ENCODE measurements around the gene FOXG1. TPM values are rescaled to one million over a fixed set of nuclear protein-coding genes. Genes with fewer than 3 reads are reported as not detected.

Gene FOXG1
- polyA plus RNA-seq, 1 donor from 2014 or later, result 53.5 TPM

GRCh38 chr14:28780843-28781820 is 14.5 kb downstream of the FOXG1 start:
- Histone ChIP-seq H3F3A (ENCODE audit: insufficient read depth, low read length, poor library complexity, severe bottlenecking) (peaks cover 28% of the 10 kb centered on the region), H3K27ac (ENCODE audit: low read length) (peak overlapping the region; percentile 100), H3K4me2 (ENCODE audit: low read length) (peak overlapping the region; percentile 80), H3K9me2 (ENCODE audit: insufficient read depth, low read length) (no peaks in the 10 kb centered on the region), H3K36me3 (ENCODE audit: insufficient read depth, low read length) (no peaks in the 10 kb centered on the region), H3K27me3 (ENCODE audit: insufficient read depth, low read depth, low read length) (no peaks in the 10 kb centered on the region), H3K9ac (ENCODE audit: low read length) (peak overlapping the region; percentile 95), H2AFZ (ENCODE audit: low read depth, low read length) (no peak overlapping the region), H3K4me3 (ENCODE audit: low read length) (peak overlapping the region; percentile 89), H3K79me2 (replicated peaks; ENCODE audit: insufficient read depth, low read length) (peaks cover 100% of the 10 kb centered on the region), H3K9me3 (ENCODE audit: low read length) (no peaks in the 10 kb centered on the region), H4K20me1 (ENCODE audit: insufficient read depth) (no peaks in the 10 kb centered on the region)
- TF ChIP-seq SMC3 (conservative IDR thresholded peaks at IDR 0.05; ENCODE audit: poor library complexity) (peak; percentile 24), TAF1 (IDR thresholded peaks at IDR 0.05; ENCODE audit: low read depth) (peak; percentile 53), EZH2 (IDR thresholded peaks at IDR 0.05; ENCODE audit: borderline replicate concordance, insufficient read depth, low read length, poor library complexity, severe bottlenecking) (no peak), POLR2AphosphoS5 (IDR thresholded peaks at IDR 0.05) (peak; percentile 56), REST (IDR thresholded peaks at IDR 0.05; ENCODE audit: borderline replicate concordance) (peak; percentile 66), MXI1 (conservative IDR thresholded peaks at IDR 0.05; ENCODE audit: poor library complexity, severe bottlenecking) (no peak), CTCF (IDR thresholded peaks at IDR 0.05; ENCODE audit: poor library complexity, severe bottlenecking) (no peak), RAD21 (conservative IDR thresholded peaks at IDR 0.05) (no peak), EP300 (conservative IDR thresholded peaks at IDR 0.05; ENCODE audit: poor library complexity, severe bottlenecking) (no peak)

- peak overlapping the region; percentile 80 for H3K4me2 ChIP-seq (ENCODE audit: low read length)
- no peaks in the 10 kb centered on the region for H4K20me1 ChIP-seq (ENCODE audit: insufficient read depth)
- H3K27ac ChIP-seq (ENCODE audit: low read length), result peak overlapping the region; percentile 100
- no peak overlapping the region for H2AFZ ChIP-seq (ENCODE audit: low read depth, low read length)
- no peaks in the 10 kb centered on the region for H3K27me3 ChIP-seq (ENCODE audit: insufficient read depth, low read depth, low read length)
- H3K36me3 ChIP-seq (ENCODE audit: insufficient read depth, low read length), result peaks cover 7% of the 10 kb centered on the region
- H3K79me2 ChIP-seq (replicated peaks; ENCODE audit: insufficient read depth, low read length), result peaks cover 100% of the 10 kb centered on the region
- H3K9me2 ChIP-seq (ENCODE audit: insufficient read depth, low read length), result no peaks in the 10 kb centered on the region
- H3K4me3 ChIP-seq (ENCODE audit: low read length), result peak overlapping the region; percentile 89
- peak overlapping the region; percentile 95 for H3K9ac ChIP-seq (ENCODE audit: low read length)
- H3K9me3 ChIP-seq (ENCODE audit: low read length), result no peaks in the 10 kb centered on the region
- H3F3A ChIP-seq (ENCODE audit: insufficient read depth, low read length, poor library complexity, severe bottlenecking), result peaks cover 24% of the 10 kb centered on the region
- TF ChIP-seq EP300 (conservative IDR thresholded peaks at IDR 0.05; ENCODE audit: poor library complexity, severe bottlenecking) (no peak), TAF1 (IDR thresholded peaks at IDR 0.05; ENCODE audit: low read depth) (no peak), SMC3 (conservative IDR thresholded peaks at IDR 0.05; ENCODE audit: poor library complexity) (no peak), POLR2AphosphoS5 (IDR thresholded peaks at IDR 0.05) (peak; percentile 6), EZH2 (IDR thresholded peaks at IDR 0.05; ENCODE audit: borderline replicate concordance, insufficient read depth, low read length, poor library complexity, severe bottlenecking) (no peak), RAD21 (conservative IDR thresholded peaks at IDR 0.05) (peak; percentile 9), CTCF (IDR thresholded peaks at IDR 0.05; ENCODE audit: poor library complexity, severe bottlenecking) (no peak), MXI1 (conservative IDR thresholded peaks at IDR 0.05; ENCODE audit: poor library complexity, severe bottlenecking) (no peak), REST (IDR thresholded peaks at IDR 0.05; ENCODE audit: borderline replicate concordance) (peak; percentile 78)
Observed at GRCh38 chr14:28782301-28782700, 15.7 kb downstream of the FOXG1 start.

Measured in neural cell (in vitro differentiated cells).